C4-2B (cell line): ENCODE results near the gene MIPOL1.

Source experiments
- ZFX ChIP-seq: fragments of 450-650 bp; IDR thresholded peaks from 2 replicates; pipeline ENCODE4 v1.6.1; 2017
- TF ChIP-seq, protein P1 (sequence below): fragments of 450-650 bp; conservative IDR thresholded peaks from 2 replicates; pipeline ENCODE4 v1.5.1; 2017; ENCODE audit warnings: mild to moderate bottlenecking

DNA sequence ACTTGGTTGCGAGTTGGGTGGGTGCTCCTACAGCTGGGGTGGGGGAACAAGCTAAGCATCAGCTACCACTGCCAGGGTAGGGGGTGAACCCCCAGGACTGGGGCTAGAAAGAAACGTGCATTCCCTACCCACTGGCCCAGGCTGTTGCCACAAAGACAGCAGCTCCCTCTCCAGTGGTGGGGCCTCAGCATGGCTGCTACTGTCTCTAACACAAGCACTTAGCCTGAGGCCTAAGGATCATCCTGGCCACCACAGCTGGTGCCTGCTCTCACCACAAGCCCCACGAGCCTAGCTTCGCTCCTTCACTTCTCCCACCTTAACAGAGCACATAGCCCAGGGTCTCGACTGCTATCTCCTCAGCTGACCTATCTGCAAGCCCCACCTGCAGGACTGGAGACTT lies 44.3 kb upstream of the MIPOL1 start:
- TF ChIP-seq, protein P1, sequence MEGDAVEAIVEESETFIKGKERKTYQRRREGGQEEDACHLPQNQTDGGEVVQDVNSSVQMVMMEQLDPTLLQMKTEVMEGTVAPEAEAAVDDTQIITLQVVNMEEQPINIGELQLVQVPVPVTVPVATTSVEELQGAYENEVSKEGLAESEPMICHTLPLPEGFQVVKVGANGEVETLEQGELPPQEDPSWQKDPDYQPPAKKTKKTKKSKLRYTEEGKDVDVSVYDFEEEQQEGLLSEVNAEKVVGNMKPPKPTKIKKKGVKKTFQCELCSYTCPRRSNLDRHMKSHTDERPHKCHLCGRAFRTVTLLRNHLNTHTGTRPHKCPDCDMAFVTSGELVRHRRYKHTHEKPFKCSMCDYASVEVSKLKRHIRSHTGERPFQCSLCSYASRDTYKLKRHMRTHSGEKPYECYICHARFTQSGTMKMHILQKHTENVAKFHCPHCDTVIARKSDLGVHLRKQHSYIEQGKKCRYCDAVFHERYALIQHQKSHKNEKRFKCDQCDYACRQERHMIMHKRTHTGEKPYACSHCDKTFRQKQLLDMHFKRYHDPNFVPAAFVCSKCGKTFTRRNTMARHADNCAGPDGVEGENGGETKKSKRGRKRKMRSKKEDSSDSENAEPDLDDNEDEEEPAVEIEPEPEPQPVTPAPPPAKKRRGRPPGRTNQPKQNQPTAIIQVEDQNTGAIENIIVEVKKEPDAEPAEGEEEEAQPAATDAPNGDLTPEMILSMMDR, result no peak
- TF ChIP-seq ZFX, result no peak
